Activated T-helper 1 cell treated with Interleukin-2 at 50 U/mL for 16 hours (primary cell): ENCODE results near the gene GSG1L.

Experiments used
- DNase-seq: peaks from one replicate; pipeline ENCODE4 v3.0.0-alpha.2; 2020; ENCODE audit warnings: low read depth

GSG1L gene

GRCh38 chr16:27852681-27853080, 210.8 kb downstream of the GSG1L start:
- DNase-seq = no peak

GRCh38 chr16:27852116-27852515, 211.4 kb downstream of the GSG1L start:
- DNase-seq = no peak

GRCh38 chr16:27851586-27851985, 211.9 kb downstream of the GSG1L start:
- DNase-seq = no peak

GRCh38 chr16:27849621-27850020, 213.9 kb downstream of the GSG1L start:
- no peak for DNase-seq

GRCh38 chr16:27847030-27847550, 216.4 kb downstream of the GSG1L start:
- no peak for DNase-seq

GRCh38 chr16:27844826-27845225, 218.7 kb downstream of the GSG1L start:
- no peak for DNase-seq

- no peak for DNase-seq
Measured at GRCh38 chr16:27843800-27844199, 219.7 kb downstream of the GSG1L start.

GRCh38 chr16:27841911-27842310, 221.6 kb downstream of the GSG1L start:
- DNase-seq = no peak

- no peak for DNase-seq
Measured at GRCh38 chr16:27841061-27841801, 222.3 kb downstream of the GSG1L start.

- DNase-seq = no peak
Measured at GRCh38 chr16:27840311-27841060, 223.0 kb downstream of the GSG1L start.

- DNase-seq = no peak
Measured at GRCh38 chr16:27839419-27839818, 224.1 kb downstream of the GSG1L start.

- DNase-seq = no peak
Measured at GRCh38 chr16:27838536-27839175, 224.9 kb downstream of the GSG1L start.

GRCh38 chr16:27829975-27830374, 233.5 kb downstream of the GSG1L start:
- DNase-seq = no peak

- no peak for DNase-seq
Measured at GRCh38 chr16:27828671-27829070, 234.8 kb downstream of the GSG1L start.

GRCh38 chr16:27827765-27828164, 235.7 kb downstream of the GSG1L start:
- no peak for DNase-seq

- DNase-seq = no peak
Measured at GRCh38 chr16:27826893-27827289, 236.6 kb downstream of the GSG1L start.

- no peak for DNase-seq
Measured at GRCh38 chr16:27826081-27826892, 237.2 kb downstream of the GSG1L start.

- no peak for DNase-seq
Measured at GRCh38 chr16:27824786-27825185, 238.7 kb downstream of the GSG1L start.

- no peak for DNase-seq
Measured at GRCh38 chr16:27824006-27824405, 239.5 kb downstream of the GSG1L start.

- no peak for DNase-seq
Measured at GRCh38 chr16:27823421-27823820, 240.1 kb downstream of the GSG1L start.

GRCh38 chr16:27822996-27823395, 240.5 kb downstream of the GSG1L start:
- DNase-seq = no peak

GRCh38 chr16:27822529-27822928, 241.0 kb downstream of the GSG1L start:
- DNase-seq = no peak
